Smooth muscle cell (in vitro differentiated cells): Measurements from ENCODE around the gene SCGB1A1. TPM values are rescaled to one million over a fixed set of nuclear protein-coding genes. Genes with fewer than 3 reads are reported as not detected.
A peak's percentile ranks its signal among the peaks of the same experiment; 100 is the strongest.
"Not testable (repeated sequence)": the region's sequence is repeated elsewhere in the genome, so short reads cannot be mapped to it uniquely, and the experiment has no call there.

Experiments used
- DNase-seq: peaks from one replicate; lab custom pipeline; 2025; ENCODE audit not compliant: unreplicated experiment; lab: John Stamatoyannopoulos, UW
- H2AFZ ChIP-seq: fragments of 200-600 bp; sonication (generic); 2 replicates; pipeline ENCODE4 v1.6.0; 2016; ENCODE audit warnings: antibody characterized with exemption, low read depth, mild to moderate bottlenecking
- H3F3A ChIP-seq: fragments of 200-600 bp; sonication (generic); 2 replicates; pipeline ENCODE4 v1.6.0; 2017; ENCODE audit warnings: antibody characterized with exemption, low read depth
- H3K27ac ChIP-seq: fragments of 200-600 bp; sonication (generic); 2 replicates; pipeline ENCODE4 v1.5.1; 2016; ENCODE audit warnings: low read depth, mild to moderate bottlenecking
- H3K27me3 ChIP-seq: fragments of 200-600 bp; sonication (generic); 2 replicates; pipeline ENCODE4 v1.6.1; 2016; ENCODE audit warnings: low read depth, mild to moderate bottlenecking
- H3K36me3 ChIP-seq: fragments of 200-600 bp; sonication (generic); 2 replicates; pipeline ENCODE4 v1.5.1; 2016; ENCODE audit warnings: low read depth
- H3K4me1 ChIP-seq: fragments of 200-600 bp; sonication (generic); 2 replicates; pipeline ENCODE4 v1.5.1; 2016; ENCODE audit warnings: low read depth
- H3K4me2 ChIP-seq: fragments of 200-600 bp; sonication (generic); 2 replicates; pipeline ENCODE4 v1.6.0; 2016; ENCODE audit warnings: mild to moderate bottlenecking
- H3K4me3 ChIP-seq: fragments of 200-600 bp; sonication (generic); 2 replicates; pipeline ENCODE4 v1.5.1; 2016; ENCODE audit warnings: mild to moderate bottlenecking
- H3K79me2 ChIP-seq: fragments of 200-600 bp; sonication (generic); 2 replicates; pipeline ENCODE4 v1.6.0; 2016; ENCODE audit warnings: low read depth, mild to moderate bottlenecking
- H3K9ac ChIP-seq: fragments of 200-600 bp; sonication (generic); 2 replicates; pipeline ENCODE4 v1.6.0; 2016; ENCODE audit warnings: low read depth
- H3K9me3 ChIP-seq: fragments of 200-600 bp; sonication (generic); replicated peaks from 2 replicates; pipeline ENCODE4 v1.5.1; 2016; ENCODE audit warnings: low read depth
- H4K20me1 ChIP-seq: fragments of 200-600 bp; sonication (generic); 2 replicates; pipeline ENCODE4 v1.6.0; 2016; ENCODE audit warnings: low read depth
- CTCF ChIP-seq: fragments of 200-600 bp; sonication (generic); IDR thresholded peaks from 2 replicates; pipeline ENCODE4 v1.5.1; 2017; ENCODE audit warnings: borderline replicate concordance, mild to moderate bottlenecking, antibody characterized with exemption; ENCODE audit not compliant: insufficient read depth, poor library complexity, severe bottlenecking
- WGBS: methylation state at CpG from one replicate; pipeline ENCODE4 v1.1.7; 2016; ENCODE audit warnings: low lambda C conversion rate; 5-methylcytosine and 5-hydroxymethylcytosine counted together
- polyA plus RNA-seq: library from polyadenylated mRNA; unstranded; fragments of >200 nt; fragmentation: Nextera tagmentation; extraction: Ambion mirVana; gene quantifications from 2 replicates; pipeline ENCODE4 v1.2.1, GENCODE V29; 2016
- total RNA-seq: library from RNA; depleted of rRNA; stranded (reverse); fragments of >200 nt; gene quantifications from 2 replicates; pipeline ENCODE4 v1.2.3, GENCODE V29; 2014

Gene SCGB1A1
- total and polyA plus RNA-seq, 2 experiments from 2014 or later: not detected

GRCh38 chr11:62373464-62374119, 45.2 kb upstream of the SCGB1A1 start:
- 94% methylated on average over 18 of the region's 18 CpGs for WGBS

GRCh38 chr11:62374801-62375200, 44.0 kb upstream of the SCGB1A1 start:
- 94% methylated on average over 9 of the region's 9 CpGs for WGBS
- H3F3A ChIP-seq: no peaks in the 10 kb centered on the region

More at GRCh38 chr11:62373464-62374119, 45.2 kb upstream of the SCGB1A1 start:
- H3K4me2 ChIP-seq: no peak overlapping the region
- no peaks in the 10 kb centered on the region for H3K79me2 ChIP-seq
- H3K9ac ChIP-seq: no peak overlapping the region
- no peak for TF ChIP-seq CTCF
- no peak overlapping the region for H3K27ac ChIP-seq
- DNase-seq: no peak
- H4K20me1 ChIP-seq: no peaks in the 10 kb centered on the region
- H3K9me3 ChIP-seq: no peaks in the 10 kb centered on the region
- no peaks in the 10 kb centered on the region for H3K36me3 ChIP-seq
- no peaks in the 10 kb centered on the region for H3F3A ChIP-seq
- no peaks in the 10 kb centered on the region for H3K27me3 ChIP-seq
- H3K4me3 ChIP-seq: no peak overlapping the region
- H2AFZ ChIP-seq: no peak overlapping the region
- H3K4me1 ChIP-seq: no peaks in the 10 kb centered on the region

GRCh38 chr11:62378459-62379063, 40.3 kb upstream of the SCGB1A1 start:
- H3K27ac ChIP-seq, H3K4me2 ChIP-seq, H3K4me3 ChIP-seq, H3F3A ChIP-seq, H3K36me3 ChIP-seq, H3K4me1 ChIP-seq, DNase-seq, H3K27me3 ChIP-seq, H3K79me2 ChIP-seq, H3K9ac ChIP-seq, H4K20me1 ChIP-seq, H2AFZ ChIP-seq, H3K9me3 ChIP-seq: not testable (repeated sequence)
- 7% methylated on average over 9 of the region's 9 CpGs for WGBS
- peak; percentile 37 for TF ChIP-seq CTCF

More at GRCh38 chr11:62374801-62375200, 44.0 kb upstream of the SCGB1A1 start:
- no peak for DNase-seq
- Histone ChIP-seq H3K27ac (no peak overlapping the region), H3K79me2 (no peaks in the 10 kb centered on the region), H4K20me1 (no peaks in the 10 kb centered on the region), H3K4me1 (no peaks in the 10 kb centered on the region), H3K36me3 (no peaks in the 10 kb centered on the region), H3K9me3 (no peaks in the 10 kb centered on the region), H3K4me3 (no peak overlapping the region), H3K9ac (no peak overlapping the region), H3K27me3 (no peaks in the 10 kb centered on the region), H2AFZ (no peak overlapping the region), H3K4me2 (no peak overlapping the region)
- TF ChIP-seq CTCF: no peak

GRCh38 chr11:62379586-62379985, 39.2 kb upstream of the SCGB1A1 start:
- not testable (repeated sequence) for H3K27ac ChIP-seq, H2AFZ ChIP-seq
- WGBS: 18% methylated on average over 2 of the region's 2 CpGs

More at GRCh38 chr11:62379586-62379985, 39.2 kb upstream of the SCGB1A1 start:
- not testable (repeated sequence) for H3K4me2 ChIP-seq, H3K36me3 ChIP-seq, DNase-seq, H3K4me3 ChIP-seq, H3K4me1 ChIP-seq, H3K79me2 ChIP-seq, H3K9ac ChIP-seq, H3F3A ChIP-seq, H3K9me3 ChIP-seq, H3K27me3 ChIP-seq, H4K20me1 ChIP-seq
